HG03097 (cell line): Measurements from ENCODE around the gene ST3GAL3.

Experiments
- ATAC-seq: cut with Tn5 transposase; IDR thresholded peaks from one replicate; pipeline ENCODE4 v1.9.1; 2021; ENCODE audit not compliant: unreplicated experiment, low FRiP score

Gene ST3GAL3

DNA sequence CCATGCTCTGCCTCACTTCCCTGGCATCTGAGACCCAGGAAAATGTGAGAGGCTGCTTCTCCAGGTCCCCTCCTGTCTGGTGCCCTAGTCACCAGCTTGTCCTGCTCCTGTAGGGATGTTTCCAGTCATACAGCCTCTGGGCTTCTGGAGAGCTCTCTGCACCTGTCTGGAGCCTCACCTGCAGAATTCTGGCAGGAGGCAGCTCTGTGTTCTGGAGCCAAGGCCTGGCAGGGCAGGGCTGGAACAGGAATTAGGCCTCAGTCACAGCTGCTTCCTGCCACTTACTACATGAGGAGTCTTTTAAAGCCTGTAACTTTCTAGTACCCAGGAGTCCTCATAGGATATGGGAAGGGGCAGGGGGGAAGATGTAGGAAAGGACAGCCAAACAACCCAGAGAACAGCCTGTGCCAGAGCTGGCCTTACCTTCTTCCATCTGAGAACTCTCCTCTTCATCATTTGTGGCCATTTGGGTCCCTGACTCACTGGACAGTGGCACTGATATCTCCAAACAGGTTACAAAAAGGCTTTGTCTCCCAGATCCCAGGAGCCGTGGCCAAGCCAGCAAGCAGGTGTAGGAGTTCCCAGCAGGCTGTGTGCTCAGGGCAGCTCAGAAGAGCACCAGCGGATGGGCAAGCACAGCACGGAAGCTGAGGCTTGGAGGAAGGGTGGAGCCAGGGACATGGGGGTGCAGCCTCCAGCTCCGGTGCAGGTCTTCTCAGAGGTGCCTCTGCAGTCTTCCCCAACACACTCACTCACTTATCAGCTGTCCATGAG lies 194.9 kb downstream of the ST3GAL3 start:
- ATAC-seq = no peak

DNA sequence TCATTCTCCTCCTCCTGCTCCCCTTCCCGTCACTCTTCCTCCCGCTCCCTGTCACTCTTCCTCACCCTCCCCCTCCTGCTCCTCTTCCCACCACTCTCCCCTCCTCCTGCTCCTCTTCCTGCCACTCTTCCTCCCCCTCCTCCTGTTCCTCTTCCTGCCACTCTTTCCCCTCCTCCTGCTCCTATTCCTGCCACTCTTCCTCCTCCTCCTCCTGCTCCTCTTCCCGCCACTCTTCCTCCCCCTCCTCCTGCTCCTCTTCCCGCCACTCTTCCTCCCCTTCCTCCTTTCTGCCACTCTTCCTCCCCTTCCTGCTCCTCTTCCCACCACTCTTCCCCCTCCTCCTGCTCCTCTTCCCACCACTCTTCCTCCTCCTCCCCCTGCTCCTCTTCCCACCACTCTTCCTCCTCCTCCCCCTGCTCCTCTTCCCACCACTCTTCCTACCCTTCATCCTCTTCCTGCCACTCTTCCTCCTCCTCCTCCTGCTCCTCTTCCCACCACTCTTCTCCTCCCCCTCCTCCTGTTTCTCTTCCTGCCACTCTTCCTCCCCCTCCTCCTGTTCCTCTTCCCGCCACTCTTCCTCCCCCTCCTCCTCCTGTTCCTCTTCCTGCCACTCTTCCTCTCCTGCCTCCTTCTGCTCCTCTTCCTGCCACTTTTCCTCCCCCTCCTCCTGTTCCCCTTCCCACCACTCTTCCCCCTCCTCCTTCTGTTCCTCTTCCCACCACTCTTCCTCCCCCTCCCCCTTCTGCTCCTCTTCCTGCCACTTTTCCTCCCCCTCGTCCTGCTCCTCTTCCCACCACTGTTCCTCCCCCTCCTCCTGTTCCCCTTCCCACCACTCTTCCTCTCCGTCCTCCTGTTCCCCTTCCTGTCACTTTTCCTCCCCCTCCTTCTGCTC lies 197.6 kb downstream of the ST3GAL3 start:
- ATAC-seq = no peak

- no peak for ATAC-seq
Measured at GRCh38 chr1:43908226-43908625, 200.9 kb downstream of the ST3GAL3 start.

DNA sequence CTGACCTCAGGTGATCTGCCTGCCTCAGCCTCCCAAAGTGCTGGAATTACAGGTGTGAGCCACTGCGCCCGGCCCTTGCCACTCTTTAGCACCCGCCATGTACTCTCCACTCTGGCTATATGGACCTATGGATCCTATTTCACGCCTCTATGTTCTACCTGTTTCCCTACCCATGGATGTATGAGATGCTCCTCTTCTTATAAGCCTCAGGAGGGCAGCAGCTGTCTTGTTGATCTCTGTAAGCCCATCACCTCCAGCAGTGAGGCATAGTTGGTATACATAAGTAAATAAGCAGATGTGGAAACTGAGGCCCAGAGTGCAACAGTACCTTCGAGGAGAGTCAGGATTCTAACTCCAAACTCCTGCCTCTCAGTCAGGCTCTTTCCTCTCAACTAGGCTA lies 201.5 kb downstream of the ST3GAL3 start:
- no peak for ATAC-seq

DNA sequence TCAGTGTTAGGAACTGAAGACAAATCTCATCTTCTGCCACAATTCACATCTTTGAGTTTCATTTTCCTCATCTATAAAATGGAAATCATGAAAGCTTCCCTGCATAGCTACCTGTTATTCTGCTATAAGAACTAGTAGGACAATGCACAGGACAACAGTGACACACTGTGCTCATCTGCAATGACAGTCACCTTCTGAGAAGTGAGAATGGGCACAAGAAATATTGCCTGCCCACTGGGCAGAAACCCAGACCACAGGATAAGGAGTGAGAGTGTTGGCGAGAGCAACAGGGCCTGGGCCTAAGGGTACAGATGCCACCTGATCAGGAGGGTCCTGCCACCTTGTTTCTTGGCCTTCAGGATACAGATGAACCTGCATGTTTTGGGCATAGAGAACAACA lies 203.0 kb downstream of the ST3GAL3 start:
- ATAC-seq = no peak

GRCh38 chr1:43912607-43913006 lies 205.3 kb downstream of the ST3GAL3 start:
- no peak for ATAC-seq

GRCh38 chr1:43913051-43913501 lies 205.7 kb downstream of the ST3GAL3 start:
- no peak for ATAC-seq

- no peak for ATAC-seq
Measured at GRCh38 chr1:43913666-43914360, 206.5 kb downstream of the ST3GAL3 start.

DNA sequence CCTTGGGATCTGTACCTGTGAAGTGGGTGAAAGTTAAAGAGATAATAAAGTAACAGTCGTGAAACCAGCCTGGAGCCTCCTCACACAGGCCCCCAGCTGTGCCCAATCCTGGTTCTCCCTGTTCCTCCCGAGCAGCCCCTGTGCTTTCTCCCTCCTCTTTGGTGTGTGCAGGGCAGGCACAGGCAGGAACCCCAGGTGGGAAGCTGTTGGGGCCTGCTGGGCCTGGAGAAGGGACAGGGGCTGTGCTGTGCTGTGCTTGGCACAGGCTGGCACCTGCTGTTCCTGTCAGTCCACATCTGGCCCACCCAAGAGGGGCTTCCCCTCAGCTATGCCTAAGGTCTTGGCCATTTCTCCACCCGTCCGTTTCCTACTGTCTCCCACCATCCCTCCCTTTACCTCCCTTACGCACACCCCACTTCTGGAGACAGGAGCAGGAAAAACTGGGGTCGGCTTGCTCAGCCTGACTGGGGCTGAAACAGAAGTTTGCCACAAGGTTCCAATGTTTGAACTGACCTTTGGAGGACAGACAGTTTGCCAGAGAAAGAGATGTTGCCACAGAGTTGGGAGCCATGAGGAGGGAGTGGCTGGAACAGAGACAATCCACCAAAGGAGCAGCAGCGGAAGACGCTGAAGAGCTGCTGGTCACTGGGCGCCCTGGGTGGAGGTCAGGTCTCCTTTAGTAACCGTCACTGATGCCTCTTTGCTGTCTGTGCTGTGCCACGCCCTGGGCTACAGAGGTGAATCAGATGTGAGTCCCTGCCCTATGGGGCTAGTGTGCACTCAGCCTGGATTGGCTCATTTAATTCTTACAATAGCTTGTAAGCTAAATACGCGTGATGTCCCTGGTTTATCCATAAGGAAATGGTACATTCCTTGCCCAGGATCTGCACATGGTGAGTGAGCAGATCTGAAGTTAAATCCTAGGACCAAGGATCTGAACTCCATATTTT lies 207.5 kb downstream of the ST3GAL3 start:
- no peak for ATAC-seq

DNA sequence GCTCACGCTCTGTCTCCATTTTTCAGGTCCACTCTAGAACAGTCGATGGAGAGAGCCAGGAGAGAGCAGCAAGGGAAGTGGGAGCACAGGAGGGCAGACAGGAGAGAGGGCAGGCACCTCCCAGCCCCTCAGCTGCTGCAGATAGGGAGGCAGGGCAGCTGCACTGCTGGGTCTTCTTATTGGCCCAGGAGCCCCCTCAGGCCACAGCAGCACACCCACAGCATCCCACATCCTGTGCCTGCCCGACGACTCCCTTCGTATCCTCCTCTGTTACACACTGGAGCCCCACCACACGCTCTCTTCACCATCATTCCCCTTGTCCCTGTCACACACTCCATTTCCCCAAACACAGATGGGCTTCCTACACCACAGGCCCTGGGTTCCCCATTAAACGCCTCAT lies 212.6 kb downstream of the ST3GAL3 start:
- no peak for ATAC-seq

DNA sequence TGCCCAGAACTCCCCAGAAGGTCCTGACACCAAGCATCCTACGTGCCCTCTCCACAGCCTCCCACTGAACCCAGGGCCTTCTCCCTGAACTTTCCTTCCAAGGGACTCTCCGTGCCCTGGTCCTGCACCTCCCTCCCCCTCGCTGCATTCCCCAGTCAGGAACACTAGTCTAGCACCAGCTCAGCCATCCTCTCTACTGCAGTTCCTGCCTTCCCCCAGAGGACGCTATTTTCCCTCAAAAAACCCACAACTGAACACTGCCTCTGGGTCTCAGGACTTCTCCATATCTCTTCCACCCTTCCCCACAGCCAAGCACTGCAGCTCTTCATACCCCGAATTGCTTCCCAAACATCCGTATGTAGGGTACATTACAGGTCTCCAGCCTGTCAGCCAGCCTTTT lies 213.7 kb downstream of the ST3GAL3 start:
- no peak for ATAC-seq

GRCh38 chr1:43924516-43924915 lies 217.2 kb downstream of the ST3GAL3 start:
- no peak for ATAC-seq

DNA sequence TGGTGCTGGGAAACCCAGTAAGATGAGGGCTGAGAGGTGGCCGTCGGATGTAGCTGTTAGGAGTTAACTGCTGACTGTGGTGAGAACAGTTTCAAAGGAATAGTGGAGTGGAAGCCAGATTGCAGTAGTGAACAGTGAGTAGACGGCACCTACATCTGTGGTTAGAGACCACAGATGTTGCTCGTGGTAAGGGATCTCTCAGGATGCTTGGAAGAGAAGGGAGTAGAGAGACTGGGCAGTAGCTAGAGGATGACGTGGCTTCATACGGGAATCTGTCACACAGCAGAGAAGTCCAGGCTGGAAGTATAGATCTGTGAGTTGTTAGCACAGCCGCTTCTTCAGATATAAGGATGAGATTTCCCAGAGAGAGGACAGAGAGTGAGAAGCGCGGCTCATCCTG lies 218.5 kb downstream of the ST3GAL3 start:
- no peak for ATAC-seq

- no peak for ATAC-seq
Measured at GRCh38 chr1:43930168-43930948, 223.0 kb downstream of the ST3GAL3 start.

DNA sequence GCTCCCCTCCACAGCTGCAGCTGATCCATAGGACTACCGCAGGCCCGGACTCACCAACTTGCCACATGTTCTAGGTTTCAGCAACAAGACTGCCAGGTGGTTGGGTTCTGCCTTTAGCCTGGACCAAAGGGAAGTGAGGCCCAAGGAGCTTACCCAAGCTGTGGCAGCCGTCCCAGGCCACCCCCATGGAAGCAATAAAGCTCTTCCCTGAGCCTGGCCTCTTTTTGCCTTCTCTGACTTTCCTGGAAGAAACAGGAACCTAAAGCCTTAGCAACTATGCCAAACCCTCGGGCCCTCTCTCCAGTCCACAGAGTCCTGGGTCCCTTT lies 223.6 kb downstream of the ST3GAL3 start:
- no peak for ATAC-seq

GRCh38 chr1:43931711-43932660 lies 224.7 kb downstream of the ST3GAL3 start:
- ATAC-seq = no peak

DNA sequence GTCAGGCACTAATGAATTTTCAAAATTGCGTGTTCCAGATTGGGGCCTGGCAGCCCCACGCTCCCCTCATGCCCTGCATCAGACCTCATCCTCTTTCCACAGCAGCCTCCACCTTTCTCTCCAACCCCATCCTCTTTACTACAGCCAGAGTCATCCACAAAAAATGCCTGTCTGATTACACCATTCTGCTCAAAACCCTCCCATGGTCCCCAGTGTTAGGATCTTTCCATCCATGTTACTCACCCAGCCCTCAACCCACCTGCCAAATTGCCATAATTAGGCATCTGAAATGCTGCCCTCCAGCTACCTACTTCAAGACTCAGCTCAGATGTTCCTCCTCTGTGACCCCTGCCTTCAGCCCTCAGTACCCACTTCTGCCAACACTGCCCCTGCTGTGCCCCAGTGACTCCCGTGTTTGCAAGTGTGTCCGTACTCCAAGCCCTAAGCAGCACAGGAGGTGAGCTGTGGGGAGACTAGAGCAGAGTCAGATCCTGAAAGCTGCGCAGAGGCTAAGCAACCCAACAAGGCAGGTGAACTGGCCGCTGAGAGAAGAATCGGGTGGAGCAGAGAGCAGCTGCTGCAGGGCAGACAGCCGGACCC lies 225.6 kb downstream of the ST3GAL3 start:
- ATAC-seq = no peak
